ENCODE results near the gene DNAJC5.

GRCh38 chr20:63890201-63890576 lies 4.7 kb upstream of the DNAJC5 start:
- TF ChIP-seq CTCF (IDR thresholded peaks at IDR 0.05): no peak
- TF ChIP-seq POLR2A (IDR thresholded peaks at IDR 0.05): no peak
